Activated CD4-positive, alpha-beta memory T cell treated with anti-CD3 and anti-CD28 coated beads for 36 hours (primary cell): ENCODE data around the gene CELF1. TPM values are rescaled to one million over a fixed set of nuclear protein-coding genes. Genes with fewer than 3 reads are reported as not detected.
"Not testable (repeated sequence)": the region's sequence is repeated elsewhere in the genome, so short reads cannot be mapped to it uniquely, and the experiment has no call there.

Experiments used
- CTCF ChIA-PET: fragments of 350-600 bp; sonication (Branson Sonifier 250); formaldehyde crosslinking; loops from one replicate; lab custom pipeline; 2021; ENCODE audit warnings: antibody characterized with exemption, inconsistent platforms; lab: Charles Lee
- POLR2A ChIA-PET: fragments of 350-600 bp; sonication (Branson Sonifier 250); formaldehyde crosslinking; loops from one replicate; lab custom pipeline; 2021; ENCODE audit warnings: antibody characterized with exemption; lab: Charles Lee
- DNase-seq: peaks from one replicate; pipeline ENCODE4 v3.0.0-alpha.2; 2020
- H3K27ac Mint-ChIP-seq: one replicate; pipeline ENCODE4 v1.8.0; 2021; ENCODE audit warnings: mixed read lengths
- H3K27me3 Mint-ChIP-seq: one replicate; pipeline ENCODE4 v1.8.0; 2021; ENCODE audit warnings: mixed read lengths
- H3K36me3 Mint-ChIP-seq: one replicate; pipeline ENCODE4 v1.8.0; 2021; ENCODE audit warnings: mixed read lengths
- H3K4me1 Mint-ChIP-seq: one replicate; pipeline ENCODE4 v1.8.0; 2021; ENCODE audit warnings: low read depth, mixed read lengths
- H3K4me3 Mint-ChIP-seq: one replicate; pipeline ENCODE4 v1.8.0; 2021; ENCODE audit warnings: mild to moderate bottlenecking, mixed read lengths
- H3K9me3 Mint-ChIP-seq: one replicate; pipeline ENCODE4 v1.8.0; 2021; ENCODE audit warnings: mixed read lengths
- intact Hi-C: fragments of 100-400 bp; cut with micrococcal nuclease; formaldehyde crosslinking; loops from one replicate; pipeline ENCODE4 v1.15.1; 2023
- total RNA-seq, 2 experiments: library from RNA; stranded (reverse); gene quantifications; one replicate each; pipeline ENCODE4 v1.2.3, GENCODE V29; 2021

Gene CELF1
- total RNA-seq, 2 experiments from 2014 or later = 103 to 115 TPM

DNA sequence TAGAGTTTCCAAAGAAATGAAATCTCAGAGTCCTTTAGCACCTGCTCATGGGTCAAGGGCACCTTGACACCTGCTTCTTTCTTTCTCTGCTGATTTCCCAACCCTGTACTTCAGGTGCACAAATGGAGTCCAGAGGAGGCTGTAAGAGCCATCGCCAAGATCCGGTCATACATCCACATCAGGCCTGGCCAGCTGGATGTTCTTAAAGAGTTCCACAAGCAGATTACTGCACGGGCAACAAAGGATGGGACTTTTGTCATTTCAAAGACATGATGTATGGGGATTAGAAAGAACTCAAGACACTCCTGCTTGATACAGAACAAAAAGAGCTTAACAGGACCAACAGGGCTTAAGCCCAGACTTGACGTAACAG, 18.4 kb upstream of the CELF1 start:
- ChIA-PET POLR2A (interaction anchor here (0.5 kb wide), 1 partner anchor 61 kb away, joined by 4 read pairs; no protein-coding TSS in a partner anchor), CTCF (no interaction called here)
- peaks cover 26% of the 10 kb centered on the region for H3K36me3 Mint-ChIP-seq
- no peak overlapping the region for H3K4me3 Mint-ChIP-seq
- intact Hi-C loops = no loop called here
- H3K27ac Mint-ChIP-seq = no peak overlapping the region
- H3K27me3 Mint-ChIP-seq = no peaks in the 10 kb centered on the region
- DNase-seq = no peak
- H3K9me3 Mint-ChIP-seq = no peaks in the 10 kb centered on the region
- H3K4me1 Mint-ChIP-seq = peaks cover 12% of the 10 kb centered on the region

DNA sequence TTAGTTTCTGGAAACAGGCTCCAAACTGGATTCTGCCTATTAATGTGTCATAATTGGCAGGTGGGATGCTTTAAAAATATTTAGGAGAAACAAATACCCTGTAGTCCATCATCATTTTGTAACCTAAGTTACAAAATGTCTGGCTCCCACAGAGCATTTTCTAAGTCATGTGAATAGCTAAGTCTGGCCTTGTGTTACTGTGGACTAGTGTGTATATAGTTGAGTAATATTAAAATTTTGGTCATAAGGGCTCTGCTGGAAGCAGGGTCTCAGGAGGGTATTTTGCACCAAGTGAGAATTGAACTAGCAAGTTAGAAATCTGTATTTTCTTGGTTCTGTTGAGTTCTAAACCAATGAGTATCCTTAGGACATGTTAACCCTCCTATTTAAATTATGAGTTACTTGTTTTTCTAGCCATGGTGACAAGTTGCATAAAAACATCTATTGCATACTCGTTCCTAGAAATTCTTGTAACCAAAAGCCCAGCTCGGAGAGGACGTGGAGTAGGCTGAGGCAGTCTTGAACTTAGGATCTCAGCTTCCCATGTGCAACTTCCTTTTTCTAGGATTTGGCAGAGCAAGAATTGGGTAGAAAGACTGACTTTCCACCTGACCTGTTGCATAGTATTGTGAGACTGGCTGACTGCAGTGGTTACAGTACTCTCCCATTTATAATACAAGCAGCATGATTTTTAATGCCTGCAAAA, 17.9 kb upstream of the CELF1 start:
- Mint-ChIP-seq H3K4me1 (peaks cover 13% of the 10 kb centered on the region), H3K27me3 (no peaks in the 10 kb centered on the region), H3K9me3 (no peaks in the 10 kb centered on the region), H3K27ac (no peak overlapping the region), H3K36me3 (peaks cover 25% of the 10 kb centered on the region), H3K4me3 (no peak overlapping the region)
- no peak for DNase-seq
- ChIA-PET CTCF (interaction anchor here (1.2 kb wide), 1 partner anchor 19 kb away, joined by 4 read pairs; no protein-coding TSS in a partner anchor), POLR2A (interaction anchor here (0.6 kb wide), 1 partner anchor 74 kb away, joined by 5 read pairs; no protein-coding TSS in a partner anchor)
- intact Hi-C loops = no loop called here

DNA sequence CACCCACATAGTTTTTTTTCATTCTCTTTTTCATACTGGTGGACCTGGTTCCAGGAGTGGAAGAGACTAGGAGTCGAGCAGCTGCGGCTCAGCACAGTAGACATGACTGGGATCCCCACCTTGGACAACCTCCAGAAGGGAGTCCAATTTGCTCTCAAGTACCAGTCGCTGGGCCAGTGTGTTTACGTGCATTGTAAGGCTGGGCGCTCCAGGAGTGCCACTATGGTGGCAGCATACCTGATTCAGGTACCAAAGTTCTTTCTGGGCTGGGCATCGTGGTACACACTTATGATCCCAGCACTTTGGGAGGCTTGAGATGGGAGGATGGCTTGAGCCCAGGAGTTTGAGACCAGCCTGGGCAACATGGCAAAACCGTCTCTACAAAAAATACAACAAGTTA, 16.7 kb upstream of the CELF1 start:
- Mint-ChIP-seq H3K4me3 (no peak overlapping the region), H3K27me3 (no peaks in the 10 kb centered on the region), H3K9me3 (no peaks in the 10 kb centered on the region), H3K36me3 (peaks cover 19% of the 10 kb centered on the region), H3K4me1 (peaks cover 18% of the 10 kb centered on the region), H3K27ac (no peak overlapping the region)
- CTCF ChIA-PET = interaction anchor here (1.2 kb wide), 1 partner anchor 18 kb away, joined by 4 read pairs; no protein-coding TSS in a partner anchor
- POLR2A ChIA-PET = interaction anchor here (1.6 kb wide), 1 partner anchor 8 kb away, joined by 8 read pairs; the partner anchor contains the start of genes KBTBD4 and NDUFS3
- no peak for DNase-seq
- intact Hi-C loops = no loop called here

DNA sequence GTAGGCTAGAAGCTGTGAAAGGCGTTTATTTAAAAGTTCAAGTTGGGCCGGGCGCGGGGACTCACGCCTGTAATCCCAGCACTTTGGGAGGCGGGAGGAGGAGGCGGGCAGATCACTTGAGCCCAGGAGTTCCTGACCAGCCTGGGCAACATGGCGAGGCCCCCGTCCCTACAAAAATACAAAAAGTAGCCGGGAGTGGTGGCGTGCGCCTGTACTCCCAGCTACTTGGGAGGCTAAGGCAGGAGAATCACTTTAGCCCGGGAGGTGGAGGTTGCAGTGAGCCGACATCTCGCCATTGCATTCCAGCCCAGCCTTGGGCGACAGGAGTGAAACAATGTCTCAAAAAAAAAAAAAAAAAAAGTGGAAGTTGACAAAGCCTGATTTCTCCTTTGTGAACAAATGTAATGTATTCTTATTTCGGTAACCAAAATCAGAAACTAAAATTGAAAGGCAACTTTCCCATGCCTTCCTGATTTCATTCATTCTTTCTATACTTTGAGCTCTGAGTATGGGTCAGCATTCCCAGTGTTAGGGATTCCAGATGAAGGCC, 13.3 kb upstream of the CELF1 start:
- CTCF ChIA-PET = interaction anchor here (0.6 to 3.1 kb wide), 5 partner anchors 11 to 427 kb away, joined by 3 to 32 read pairs (median 3); partner anchors contain the start of genes CELF1 and SLC39A13
- H3K36me3 Mint-ChIP-seq = peaks cover 6% of the 10 kb centered on the region
- intact Hi-C loops = no loop called here

DNA sequence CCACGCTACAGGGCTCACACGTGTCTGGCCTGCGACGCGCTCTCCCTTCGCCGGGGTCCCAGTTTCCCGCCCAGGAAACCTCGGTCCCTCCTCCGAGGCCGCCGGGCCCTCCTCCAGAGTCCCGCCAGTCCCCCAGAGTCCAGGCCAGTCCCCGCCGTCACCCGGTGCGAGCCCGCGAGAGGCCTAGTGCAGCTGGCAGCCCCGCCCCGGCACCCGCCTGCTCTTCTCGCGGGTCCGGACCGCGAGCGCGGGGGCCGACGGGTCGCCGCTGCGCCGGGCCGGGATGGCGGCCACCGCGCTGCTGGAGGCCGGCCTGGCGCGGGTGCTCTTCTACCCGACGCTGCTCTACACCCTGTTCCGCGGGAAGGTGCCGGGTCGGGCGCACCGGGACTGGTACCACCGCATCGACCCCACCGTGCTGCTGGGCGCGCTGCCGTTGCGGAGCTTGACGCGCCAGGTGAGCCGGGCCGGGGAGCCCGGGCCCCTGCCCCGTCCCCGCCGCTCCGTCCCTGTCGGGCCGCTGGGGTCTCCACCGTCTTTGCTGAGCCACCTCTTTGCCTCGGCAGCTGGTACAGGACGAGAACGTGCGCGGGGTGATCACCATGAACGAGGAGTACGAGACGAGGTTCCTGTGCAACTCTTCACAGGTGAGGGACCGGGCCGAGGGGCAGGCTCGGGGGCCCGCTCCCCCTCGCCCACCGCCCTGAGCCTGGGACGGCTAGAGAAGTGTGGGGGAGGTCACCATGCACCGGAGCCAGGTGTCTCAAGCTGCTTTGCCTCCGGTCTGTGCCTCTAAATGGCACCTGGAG, 12.6 kb upstream of the CELF1 start, which contains the start of gene PTPMT1:
TSS of gene PTPMT1 (plus strand) at position 260 of the 809 bp plus-strand sequence. CDS start at position 284, 24 bp downstream.
- intact Hi-C loops = loop anchor here (1.0 kb wide), 1 partner anchor 12 kb away; the partner anchor contains the start of gene CELF1
- CTCF ChIA-PET = interaction anchor here (1.0 to 3.1 kb wide), 6 partner anchors 10 to 192 kb away, joined by 3 to 32 read pairs (median 3); partner anchors contain the start of genes CELF1 and SLC39A13
- no peaks in the 10 kb centered on the region for H3K27me3 Mint-ChIP-seq

More for the DNA sequence above, 13.3 kb upstream of the CELF1 start:
- peaks cover 29% of the 10 kb centered on the region for H3K4me1 Mint-ChIP-seq
- no peaks in the 10 kb centered on the region for H3K27me3 Mint-ChIP-seq
- POLR2A ChIA-PET = interaction anchor here (1.2 to 3.6 kb wide), 6 partner anchors 10 to 149 kb away, joined by 3 to 33 read pairs (median 6); partner anchors contain the start of genes AGBL2, CELF1, KBTBD4 and NDUFS3
- peak overlapping the region; percentile 81 for H3K4me3 Mint-ChIP-seq
- DNase-seq = peak; percentile 23
- peak overlapping the region; percentile 62 for H3K27ac Mint-ChIP-seq
- no peaks in the 10 kb centered on the region for H3K9me3 Mint-ChIP-seq

GRCh38 chr11:47564933-47565339, 12.0 kb upstream of the CELF1 start:
- DNase-seq = no peak
- CTCF ChIA-PET = interaction anchor here (0.8 to 3.1 kb wide), 6 partner anchors 10 to 191 kb away, joined by 3 to 32 read pairs (median 4); partner anchors contain the start of genes CELF1 and SLC39A13
- Mint-ChIP-seq H3K4me1 (peaks cover 29% of the 10 kb centered on the region), H3K4me3 (peak overlapping the region; percentile 76), H3K36me3 (peaks cover 4% of the 10 kb centered on the region), H3K27ac (peak overlapping the region; percentile 72), H3K27me3 (no peaks in the 10 kb centered on the region), H3K9me3 (no peaks in the 10 kb centered on the region)
- POLR2A ChIA-PET = interaction anchor here (0.7 to 3.6 kb wide), 7 partner anchors 8 to 202 kb away, joined by 3 to 33 read pairs (median 4); partner anchors contain the start of genes AGBL2, CELF1, FNBP4 and KBTBD4
- intact Hi-C loops = loop anchor here (1.0 kb wide), 1 partner anchor 12 kb away; the partner anchor contains the start of gene CELF1

More for the DNA sequence above, 12.6 kb upstream of the CELF1 start, which contains the start of gene PTPMT1:
- DNase-seq = peak; percentile 80
- H3K9me3 Mint-ChIP-seq = no peaks in the 10 kb centered on the region
- H3K27ac Mint-ChIP-seq = peak within 1 kb of the TSS; percentile 72
- POLR2A ChIA-PET = interaction anchor here (1.0 to 3.6 kb wide), 7 partner anchors 9 to 201 kb away, joined by 3 to 33 read pairs (median 4); partner anchors contain the start of genes AGBL2, CELF1, FNBP4 and KBTBD4
- H3K36me3 Mint-ChIP-seq = peaks cover 6% of the 10 kb centered on the region
- peaks cover 29% of the 10 kb centered on the region for H3K4me1 Mint-ChIP-seq
- H3K4me3 Mint-ChIP-seq = peak within 1 kb of the TSS; percentile 81

- H3K27ac Mint-ChIP-seq, H3K27me3 Mint-ChIP-seq, DNase-seq, H3K9me3 Mint-ChIP-seq, H3K36me3 Mint-ChIP-seq, intact Hi-C loops: not testable (repeated sequence)
- peaks cover 29% of the 10 kb centered on the region for H3K4me1 Mint-ChIP-seq
- peak overlapping the region; percentile 29 for H3K4me3 Mint-ChIP-seq
- CTCF ChIA-PET = interaction anchor here (0.8 to 3.1 kb wide), 5 partner anchors 9 to 190 kb away, joined by 3 to 32 read pairs (median 4); partner anchors contain the start of gene CELF1
- POLR2A ChIA-PET = interaction anchor here (0.6 to 3.6 kb wide), 7 partner anchors 8 to 800 kb away, joined by 3 to 33 read pairs (median 3); partner anchors contain the start of genes CELF1, FNBP4, KBTBD4 and NDUFS3
Measured at GRCh38 chr11:47564366-47564765, 11.4 kb upstream of the CELF1 start.

- H3K27me3 Mint-ChIP-seq, DNase-seq, intact Hi-C loops, H3K27ac Mint-ChIP-seq, H3K9me3 Mint-ChIP-seq, H3K4me3 Mint-ChIP-seq, POLR2A ChIA-PET, H3K36me3 Mint-ChIP-seq: not testable (repeated sequence)
- CTCF ChIA-PET = interaction anchor here (1.4 kb wide), 1 partner anchor 9 kb away, joined by 5 read pairs; the partner anchor contains the start of gene CELF1
- H3K4me1 Mint-ChIP-seq = peaks cover 25% of the 10 kb centered on the region
Measured at GRCh38 chr11:47562393-47562792, 9.5 kb upstream of the CELF1 start.

- H3K27ac Mint-ChIP-seq = no peak overlapping the region
- no peak overlapping the region for H3K4me3 Mint-ChIP-seq
- ChIA-PET CTCF (no interaction called here), POLR2A (interaction anchor here (0.5 to 0.6 kb wide), 2 partner anchors 9 to 193 kb away, joined by 3 to 4 read pairs; no protein-coding TSS in a partner anchor)
- no peaks in the 10 kb centered on the region for H3K9me3 Mint-ChIP-seq
- no peaks in the 10 kb centered on the region for H3K27me3 Mint-ChIP-seq
- H3K4me1 Mint-ChIP-seq = peaks cover 16% of the 10 kb centered on the region
- DNase-seq = no peak
- intact Hi-C loops = no loop called here
- no peaks in the 10 kb centered on the region for H3K36me3 Mint-ChIP-seq
Measured at GRCh38 chr11:47560426-47560825, 7.5 kb upstream of the CELF1 start.

GRCh38 chr11:47558695-47559094, 5.8 kb upstream of the CELF1 start:
- no peak for DNase-seq
- no peak overlapping the region for H3K27ac Mint-ChIP-seq
- H3K36me3 Mint-ChIP-seq = no peaks in the 10 kb centered on the region
- ChIA-PET CTCF (no interaction called here), POLR2A (no interaction called here)
- peaks cover 13% of the 10 kb centered on the region for H3K4me1 Mint-ChIP-seq
- intact Hi-C loops = loop anchor here (10.0 kb wide), 3 partner anchors 296 to 624 kb away; partner anchors contain the start of genes CSTPP1 and DDB2
- no peaks in the 10 kb centered on the region for H3K9me3 Mint-ChIP-seq
- no peaks in the 10 kb centered on the region for H3K27me3 Mint-ChIP-seq
- H3K4me3 Mint-ChIP-seq = no peak overlapping the region
